ENCODE results near the gene TRIM26.
"Not testable (repeated sequence)": the region's sequence is repeated elsewhere in the genome, so short reads cannot be mapped to it uniquely, and the experiment has no call there.

TRIM26 gene

GRCh38 chr6:30168741-30169140, 44.5 kb downstream of the TRIM26 start:
- no peak for DNase-seq

- no peak for DNase-seq
Measured at GRCh38 chr6:30167101-30167500, 46.1 kb downstream of the TRIM26 start.

GRCh38 chr6:30165238-30165637, 48.0 kb downstream of the TRIM26 start:
- not testable (repeated sequence) for DNase-seq

- DNase-seq, result no peak
Measured at GRCh38 chr6:30164714-30165113, 48.5 kb downstream of the TRIM26 start.

- no peak for DNase-seq
Measured at GRCh38 chr6:30163918-30164654, 49.1 kb downstream of the TRIM26 start.

- no peak for DNase-seq
Measured at GRCh38 chr6:30163090-30163917, 49.9 kb downstream of the TRIM26 start, which contains the start of gene TRIM15. Gene TRIM15 (plus strand): TSS chr6:30163546. CDS start chr6:30163685, 139 bp downstream.

GRCh38 chr6:30162265-30163089, 50.7 kb downstream of the TRIM26 start:
- no peak for DNase-seq

GRCh38 chr6:30160785-30161531, 52.2 kb downstream of the TRIM26 start, which contains the start of gene TRIM10:
Gene TRIM10 (minus strand): TSS chr6:30161211. CDS start chr6:30160858, 353 bp downstream.
- DNase-seq, result no peak

GRCh38 chr6:30160008-30160784, 53.0 kb downstream of the TRIM26 start:
- DNase-seq, result no peak

GRCh38 chr6:30158475-30159040, 54.6 kb downstream of the TRIM26 start:
- DNase-seq, result no peak

GRCh38 chr6:30157999-30158398, 55.2 kb downstream of the TRIM26 start:
- DNase-seq, result no peak

GRCh38 chr6:30157581-30157980, 55.6 kb downstream of the TRIM26 start:
- DNase-seq, result no peak

GRCh38 chr6:30156774-30157173, 56.4 kb downstream of the TRIM26 start:
- DNase-seq, result no peak

- DNase-seq, result no peak
Measured at GRCh38 chr6:30156262-30156599, 57.0 kb downstream of the TRIM26 start.

- no peak for DNase-seq
Measured at GRCh38 chr6:30155520-30156261, 57.5 kb downstream of the TRIM26 start.

- DNase-seq, result no peak
Measured at GRCh38 chr6:30154709-30155519, 58.3 kb downstream of the TRIM26 start.

GRCh38 chr6:30154061-30154460, 59.1 kb downstream of the TRIM26 start:
- no peak for DNase-seq

GRCh38 chr6:30152910-30153610, 60.1 kb downstream of the TRIM26 start:
- no peak for DNase-seq
